OCI-LY7 (cell line): ENCODE results near the gene AUTS2.

Experiments
- EZH2phosphoT487 ChIP-seq: fragments of 200-600 bp; sonication (generic); IDR thresholded peaks from 2 replicates; pipeline ENCODE4 v1.6.1; 2018; ENCODE audit warnings: low read depth, borderline replicate concordance, mild to moderate bottlenecking, mixed run types, antibody characterized with exemption, low read length, moderate library complexity, mixed read lengths
- TF ChIP-seq, protein P1 (sequence below): fragments of 200-600 bp; sonication (generic); conservative IDR thresholded peaks from 2 replicates; pipeline ENCODE4 v1.5.1; 2014; ENCODE audit warnings: mild to moderate bottlenecking, antibody characterized with exemption, low read length, moderate library complexity, mixed read lengths

DNA sequence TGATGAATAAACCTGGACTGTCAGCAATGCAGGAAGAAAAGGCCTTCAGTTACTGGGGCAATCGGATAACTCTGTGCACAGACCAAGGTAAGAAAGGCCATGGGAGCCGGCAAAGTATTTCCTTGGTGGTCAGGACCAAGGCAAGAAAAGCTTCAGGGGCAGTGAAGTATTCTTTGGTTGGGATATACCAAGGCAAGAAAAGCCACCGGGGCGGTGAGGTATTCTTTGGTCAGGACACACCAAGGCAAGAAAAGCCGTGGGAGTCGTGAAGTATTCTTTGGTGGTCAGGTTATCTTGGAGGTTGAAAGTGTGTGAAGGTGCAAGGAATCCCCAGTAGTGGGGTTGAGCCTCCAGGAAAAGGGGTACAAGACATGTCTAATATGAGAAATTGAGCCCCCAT is 1238.7 kb downstream of the AUTS2 start:
- TF ChIP-seq, protein P1, sequence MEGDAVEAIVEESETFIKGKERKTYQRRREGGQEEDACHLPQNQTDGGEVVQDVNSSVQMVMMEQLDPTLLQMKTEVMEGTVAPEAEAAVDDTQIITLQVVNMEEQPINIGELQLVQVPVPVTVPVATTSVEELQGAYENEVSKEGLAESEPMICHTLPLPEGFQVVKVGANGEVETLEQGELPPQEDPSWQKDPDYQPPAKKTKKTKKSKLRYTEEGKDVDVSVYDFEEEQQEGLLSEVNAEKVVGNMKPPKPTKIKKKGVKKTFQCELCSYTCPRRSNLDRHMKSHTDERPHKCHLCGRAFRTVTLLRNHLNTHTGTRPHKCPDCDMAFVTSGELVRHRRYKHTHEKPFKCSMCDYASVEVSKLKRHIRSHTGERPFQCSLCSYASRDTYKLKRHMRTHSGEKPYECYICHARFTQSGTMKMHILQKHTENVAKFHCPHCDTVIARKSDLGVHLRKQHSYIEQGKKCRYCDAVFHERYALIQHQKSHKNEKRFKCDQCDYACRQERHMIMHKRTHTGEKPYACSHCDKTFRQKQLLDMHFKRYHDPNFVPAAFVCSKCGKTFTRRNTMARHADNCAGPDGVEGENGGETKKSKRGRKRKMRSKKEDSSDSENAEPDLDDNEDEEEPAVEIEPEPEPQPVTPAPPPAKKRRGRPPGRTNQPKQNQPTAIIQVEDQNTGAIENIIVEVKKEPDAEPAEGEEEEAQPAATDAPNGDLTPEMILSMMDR = no peak
- TF ChIP-seq EZH2phosphoT487 = no peak
